ELF-1 (cell line): ENCODE measurements around the gene RUBCNL.
"Not testable (repeated sequence)": the region's sequence is repeated elsewhere in the genome, so short reads cannot be mapped to it uniquely, and the experiment has no call there.

Experiments used
- DNase-seq: peaks from one replicate; pipeline ENCODE4 v3.0.0-alpha.2; 2016; ENCODE audit warnings: low read depth, low spot score

RUBCNL gene

GRCh38 chr13:46387064-46387851 lies at the start of gene RUBCNL:
Gene RUBCNL (minus strand): TSS chr13:46387252. CDS start chr13:46372475, 14,777 bp downstream.
- DNase-seq: peak; percentile 77

- not testable (repeated sequence) for DNase-seq
Observed at GRCh38 chr13:46429558-46429957, 42.5 kb upstream of the RUBCNL start.

GRCh38 chr13:46405457-46405856 lies 18.4 kb upstream of the RUBCNL start:
- DNase-seq: no peak

GRCh38 chr13:46404733-46405100 lies 17.7 kb upstream of the RUBCNL start:
- DNase-seq: no peak

GRCh38 chr13:46403851-46404732 lies 17.0 kb upstream of the RUBCNL start:
- DNase-seq: peak; percentile 20

- no peak for DNase-seq
Observed at GRCh38 chr13:46402178-46402577, 15.1 kb upstream of the RUBCNL start.

- no peak for DNase-seq
Observed at GRCh38 chr13:46401432-46401831, 14.4 kb upstream of the RUBCNL start.

GRCh38 chr13:46396341-46396740 lies 9.3 kb upstream of the RUBCNL start:
- no peak for DNase-seq

- no peak for DNase-seq
Observed at GRCh38 chr13:46392967-46393366, 5.9 kb upstream of the RUBCNL start.

GRCh38 chr13:46389457-46390451 lies 2.7 kb upstream of the RUBCNL start:
- DNase-seq: peak; percentile 50

- DNase-seq: peak; percentile 19
Observed at GRCh38 chr13:46388846-46389245, 1.8 kb upstream of the RUBCNL start.

GRCh38 chr13:46388308-46388707 lies 1.3 kb upstream of the RUBCNL start:
- DNase-seq: peak; percentile 11

- peak; percentile 29 for DNase-seq
Observed at GRCh38 chr13:46386392-46387063, 524 bp downstream of the RUBCNL start.

- peak; percentile 55 for DNase-seq
Observed at GRCh38 chr13:46385946-46386345, 1.1 kb downstream of the RUBCNL start.

GRCh38 chr13:46383383-46383782 lies 3.7 kb downstream of the RUBCNL start:
- no peak for DNase-seq

- no peak for DNase-seq
Observed at GRCh38 chr13:46382224-46382623, 4.8 kb downstream of the RUBCNL start.

- no peak for DNase-seq
Observed at GRCh38 chr13:46380242-46380641, 6.8 kb downstream of the RUBCNL start.

- DNase-seq: no peak
Observed at GRCh38 chr13:46379611-46380010, 7.4 kb downstream of the RUBCNL start.

GRCh38 chr13:46378411-46378810 lies 8.6 kb downstream of the RUBCNL start:
- no peak for DNase-seq

- DNase-seq: no peak
Observed at GRCh38 chr13:46377554-46377953, 9.5 kb downstream of the RUBCNL start.

GRCh38 chr13:46374710-46375109 lies 12.3 kb downstream of the RUBCNL start:
- no peak for DNase-seq
